Hepatocyte (in vitro differentiated cells): ENCODE measurements around the gene SERPINB12. TPM values are rescaled to one million over a fixed set of nuclear protein-coding genes. Genes with fewer than 3 reads are reported as not detected.

Source experiments
- DNase-seq: peaks from one replicate; pipeline ENCODE4 v3.0.0-alpha.2; 2016; ENCODE audit warnings: low spot score
- H2AFZ ChIP-seq: fragments of 200-600 bp; sonication (generic); 2 replicates; pipeline ENCODE4 v1.6.0; 2016; ENCODE audit warnings: antibody characterized with exemption, mild to moderate bottlenecking
- H3K27ac ChIP-seq: fragments of 200-600 bp; sonication (generic); 2 replicates; pipeline ENCODE4 v1.5.1; 2016; ENCODE audit warnings: mild to moderate bottlenecking
- H3K27me3 ChIP-seq: fragments of 200-600 bp; sonication (generic); 2 replicates; pipeline ENCODE4 v1.6.1; 2016
- H3K36me3 ChIP-seq: fragments of 200-600 bp; sonication (generic); replicated peaks from 2 replicates; pipeline ENCODE4 v1.5.1; 2016; ENCODE audit warnings: low read depth; ENCODE audit not compliant: insufficient read depth
- H3K4me1 ChIP-seq: fragments of 200-600 bp; sonication (generic); 2 replicates; pipeline ENCODE4 v1.5.1; 2016; ENCODE audit warnings: mild to moderate bottlenecking, moderate library complexity; ENCODE audit not compliant: insufficient read depth
- H3K4me2 ChIP-seq: fragments of 200-600 bp; sonication (generic); 2 replicates; pipeline ENCODE4 v1.6.0; 2016
- H3K4me3 ChIP-seq: fragments of 200-600 bp; sonication (generic); 2 replicates; pipeline ENCODE4 v1.5.1; 2016; ENCODE audit warnings: mild to moderate bottlenecking
- H3K79me2 ChIP-seq: fragments of 200-600 bp; sonication (generic); 2 replicates; pipeline ENCODE4 v1.6.0; 2017; ENCODE audit warnings: mild to moderate bottlenecking
- H3K9me2 ChIP-seq: fragments of 200-600 bp; sonication (generic); replicated peaks from 2 replicates; pipeline ENCODE4 v1.6.0; 2017; ENCODE audit warnings: mild to moderate bottlenecking; ENCODE audit not compliant: insufficient read depth
- H3K9me3 ChIP-seq: fragments of 200-600 bp; sonication (generic); 2 replicates; pipeline ENCODE4 v1.5.1; 2016; ENCODE audit warnings: low read depth, mild to moderate bottlenecking
- H4K20me1 ChIP-seq: fragments of 200-600 bp; sonication (generic); 2 replicates; pipeline ENCODE4 v1.6.0; 2016; ENCODE audit warnings: mild to moderate bottlenecking; ENCODE audit not compliant: insufficient read depth, poor library complexity, severe bottlenecking
- EZH2 ChIP-seq: fragments of 200-600 bp; sonication (generic); IDR thresholded peaks from 2 replicates; pipeline ENCODE4 v1.6.1; 2016; ENCODE audit warnings: antibody characterized with exemption, mild to moderate bottlenecking, borderline replicate concordance
- EZH2phosphoT487 ChIP-seq: fragments of 200-600 bp; sonication (generic); IDR thresholded peaks from one replicate; pipeline ENCODE4 v1.6.1; 2018; ENCODE audit warnings: antibody characterized with exemption, mild to moderate bottlenecking, low read depth, moderate library complexity; ENCODE audit not compliant: unreplicated experiment, severe bottlenecking
- WGBS: methylation state at CpG from one replicate; pipeline ENCODE4 v1.1.6; 2016; ENCODE audit warnings: low lambda C conversion rate; ENCODE audit errors: missing lambda C conversion rate; 5-methylcytosine and 5-hydroxymethylcytosine counted together
- polyA plus RNA-seq: library from polyadenylated mRNA; unstranded; fragments of >200 nt; fragmentation: Nextera tagmentation; extraction: Ambion mirVana; gene quantifications from 2 replicates; pipeline ENCODE4 v1.2.1, GENCODE V29; 2016
- total RNA-seq: library from RNA; depleted of rRNA; stranded (reverse); fragments of >200 nt; gene quantifications from 2 replicates; pipeline ENCODE4 v1.2.3, GENCODE V29; 2014
- TF ChIP-seq, protein P1 (sequence below): fragments of 200-600 bp; sonication (generic); IDR thresholded peaks from 2 replicates; pipeline ENCODE4 v1.5.1; 2016; ENCODE audit warnings: antibody characterized with exemption, mild to moderate bottlenecking; ENCODE audit not compliant: poor library complexity

Gene SERPINB12
- total and polyA plus RNA-seq, 2 experiments from 2014 or later, result not detected

DNA sequence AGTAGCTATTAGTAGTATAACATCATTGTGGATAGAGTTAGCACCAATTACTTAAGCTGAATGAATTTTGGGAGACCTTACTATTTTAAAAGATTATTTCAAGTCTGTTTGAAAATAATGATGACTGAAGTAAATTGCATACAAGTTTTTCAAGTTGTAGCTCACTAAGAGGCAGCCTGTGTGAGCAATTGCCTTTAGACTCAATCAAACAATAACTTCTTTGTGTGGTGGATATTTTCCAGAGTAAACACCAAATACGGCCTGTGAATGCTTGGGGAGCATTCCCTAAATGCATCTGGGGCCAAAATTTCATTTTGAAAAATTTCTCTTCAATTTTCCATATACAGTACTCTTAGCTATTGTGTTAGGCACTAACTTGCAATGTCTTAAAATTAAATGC lies 7.9 kb downstream of the SERPINB12 start:
- DNase-seq, result no peak
- Histone ChIP-seq H4K20me1 (no peaks in the 10 kb centered on the region), H3K79me2 (no peaks in the 10 kb centered on the region), H3K9me3 (no peaks in the 10 kb centered on the region), H3K27me3 (no peaks in the 10 kb centered on the region), H2AFZ (no peak overlapping the region), H3K4me1 (no peaks in the 10 kb centered on the region), H3K4me3 (no peak overlapping the region), H3K4me2 (no peak overlapping the region), H3K9me2 (no peaks in the 10 kb centered on the region), H3K36me3 (no peaks in the 10 kb centered on the region), H3K27ac (no peak overlapping the region)
- no peak for TF ChIP-seq EZH2phosphoT487
- TF ChIP-seq EZH2, result no peak
- TF ChIP-seq, protein P1, sequence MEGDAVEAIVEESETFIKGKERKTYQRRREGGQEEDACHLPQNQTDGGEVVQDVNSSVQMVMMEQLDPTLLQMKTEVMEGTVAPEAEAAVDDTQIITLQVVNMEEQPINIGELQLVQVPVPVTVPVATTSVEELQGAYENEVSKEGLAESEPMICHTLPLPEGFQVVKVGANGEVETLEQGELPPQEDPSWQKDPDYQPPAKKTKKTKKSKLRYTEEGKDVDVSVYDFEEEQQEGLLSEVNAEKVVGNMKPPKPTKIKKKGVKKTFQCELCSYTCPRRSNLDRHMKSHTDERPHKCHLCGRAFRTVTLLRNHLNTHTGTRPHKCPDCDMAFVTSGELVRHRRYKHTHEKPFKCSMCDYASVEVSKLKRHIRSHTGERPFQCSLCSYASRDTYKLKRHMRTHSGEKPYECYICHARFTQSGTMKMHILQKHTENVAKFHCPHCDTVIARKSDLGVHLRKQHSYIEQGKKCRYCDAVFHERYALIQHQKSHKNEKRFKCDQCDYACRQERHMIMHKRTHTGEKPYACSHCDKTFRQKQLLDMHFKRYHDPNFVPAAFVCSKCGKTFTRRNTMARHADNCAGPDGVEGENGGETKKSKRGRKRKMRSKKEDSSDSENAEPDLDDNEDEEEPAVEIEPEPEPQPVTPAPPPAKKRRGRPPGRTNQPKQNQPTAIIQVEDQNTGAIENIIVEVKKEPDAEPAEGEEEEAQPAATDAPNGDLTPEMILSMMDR, result no peak
- WGBS, result 59% methylated on average over 1 of the region's 1 CpG

DNA sequence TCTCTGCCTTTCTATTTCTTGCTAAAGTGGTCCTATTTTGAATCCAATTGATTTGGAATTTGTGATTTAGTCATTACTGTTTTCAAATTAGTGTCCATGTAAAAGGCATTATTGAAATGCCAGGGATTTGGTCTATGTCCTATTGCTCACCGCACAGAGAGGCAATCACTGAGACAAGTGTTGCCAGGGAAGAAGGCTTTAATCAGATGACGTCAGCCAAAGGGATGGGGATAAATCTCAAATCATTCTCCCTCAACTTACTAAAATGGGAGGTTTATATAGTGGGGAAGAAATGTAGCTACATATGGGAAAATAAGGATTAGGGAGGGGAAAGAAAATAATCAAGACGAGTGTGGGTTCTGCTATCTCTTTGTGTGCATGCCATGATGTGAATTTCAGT lies 9.6 kb downstream of the SERPINB12 start:
- no peaks in the 10 kb centered on the region for H3K27me3 ChIP-seq
- no peaks in the 10 kb centered on the region for H4K20me1 ChIP-seq
- no peaks in the 10 kb centered on the region for H3K4me1 ChIP-seq
- no peaks in the 10 kb centered on the region for H3K9me2 ChIP-seq
- WGBS, result 91% methylated on average over 3 of the region's 3 CpGs
- no peaks in the 10 kb centered on the region for H3K36me3 ChIP-seq
- H3K9me3 ChIP-seq, result no peaks in the 10 kb centered on the region
- H3K4me2 ChIP-seq, result no peak overlapping the region
- no peaks in the 10 kb centered on the region for H3K79me2 ChIP-seq
- TF ChIP-seq EZH2phosphoT487 (no peak), EZH2 (no peak)
- TF ChIP-seq, protein P1, result no peak
- no peak overlapping the region for H2AFZ ChIP-seq
- no peak overlapping the region for H3K27ac ChIP-seq
- no peak for DNase-seq
- no peak overlapping the region for H3K4me3 ChIP-seq

DNA sequence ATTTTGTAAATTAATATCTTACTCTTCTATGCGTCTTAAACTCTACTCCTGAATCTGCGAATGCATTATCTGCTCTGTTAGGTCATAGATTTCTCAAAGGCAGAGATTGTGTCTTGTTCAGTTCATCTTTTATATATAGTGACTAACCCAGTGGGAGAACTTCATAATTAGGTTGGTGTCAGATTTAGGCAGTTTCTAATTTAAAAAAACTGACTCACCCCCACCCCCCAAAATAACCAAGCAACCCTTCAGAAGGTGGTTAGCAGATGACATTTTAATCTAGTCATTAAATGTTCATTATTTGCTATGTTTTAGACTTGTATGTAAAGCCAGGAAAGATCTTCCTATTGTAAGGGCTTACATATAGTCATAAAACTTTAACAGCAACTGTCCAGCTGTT lies 10.4 kb downstream of the SERPINB12 start:
- H2AFZ ChIP-seq, result no peak overlapping the region
- H3K9me3 ChIP-seq, result no peaks in the 10 kb centered on the region
- no peak overlapping the region for H3K4me2 ChIP-seq
- H3K4me1 ChIP-seq, result no peaks in the 10 kb centered on the region
- 91% methylated on average over 2 of the region's 2 CpGs for WGBS
- no peak overlapping the region for H3K27ac ChIP-seq
- H3K9me2 ChIP-seq, result no peaks in the 10 kb centered on the region
- DNase-seq, result no peak
- H4K20me1 ChIP-seq, result no peaks in the 10 kb centered on the region
- no peak overlapping the region for H3K4me3 ChIP-seq
- H3K36me3 ChIP-seq, result no peaks in the 10 kb centered on the region
- H3K79me2 ChIP-seq, result no peaks in the 10 kb centered on the region
- TF ChIP-seq EZH2, result no peak
- no peaks in the 10 kb centered on the region for H3K27me3 ChIP-seq

DNA sequence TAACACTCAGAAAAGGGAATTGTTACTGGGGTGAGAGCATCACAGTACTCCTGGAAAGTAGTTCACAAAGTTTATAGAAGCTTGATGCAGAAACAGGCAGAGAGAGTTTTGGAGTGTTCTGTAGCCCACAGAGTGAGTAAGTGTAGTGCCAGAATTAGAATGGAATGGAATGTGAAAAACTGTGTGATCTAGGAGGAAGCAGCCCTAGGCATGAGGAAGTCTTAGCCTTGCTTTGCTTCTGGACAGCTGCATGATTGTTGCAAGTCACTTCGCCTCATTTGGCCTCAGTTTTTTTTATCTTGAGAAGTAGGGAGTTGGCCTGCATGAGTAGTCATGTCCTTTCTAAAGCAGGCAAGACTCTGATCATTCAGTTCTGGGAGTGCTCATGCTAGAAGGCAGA lies 10.9 kb downstream of the SERPINB12 start:
- 63% methylated on average over 1 of the region's 1 CpG for WGBS

More for the DNA sequence above, 10.9 kb downstream of the SERPINB12 start:
- Histone ChIP-seq H3K36me3 (no peaks in the 10 kb centered on the region), H3K79me2 (no peaks in the 10 kb centered on the region), H3K4me3 (no peak overlapping the region), H3K4me1 (no peaks in the 10 kb centered on the region), H3K4me2 (no peak overlapping the region), H4K20me1 (no peaks in the 10 kb centered on the region), H3K27ac (no peak overlapping the region), H3K9me2 (no peaks in the 10 kb centered on the region), H3K9me3 (no peaks in the 10 kb centered on the region), H3K27me3 (no peaks in the 10 kb centered on the region), H2AFZ (no peak overlapping the region)
- peak; percentile 31 for DNase-seq
- TF ChIP-seq EZH2phosphoT487 (no peak), EZH2 (no peak)
- TF ChIP-seq, protein P1, result no peak
